ENCODE measurements around the gene PRLH.
A peak's percentile ranks its signal among the peaks of the same experiment; 100 is the strongest.

Gene PRLH

GRCh38 chr2:237557633-237558015 is 8.8 kb upstream of the PRLH start:
- no peak for DNase-seq (ENCODE audit: low read depth, low spot score)
- no peak overlapping the region for H3K4me3 ChIP-seq (ENCODE audit: low read length)

GRCh38 chr2:237558961-237559641 is 7.3 kb upstream of the PRLH start:
- no peak overlapping the region for H3K4me3 ChIP-seq (ENCODE audit: low read length)
- no peak for DNase-seq (ENCODE audit: low read depth, low spot score)

- DNase-seq (ENCODE audit: low read depth, low spot score): no peak
- no peak overlapping the region for H3K4me3 ChIP-seq (ENCODE audit: low read length)
These were observed 5.2 kb upstream of the PRLH start for GRCh38 chr2:237561221-237561620.

GRCh38 chr2:237563816-237564215 is 2.6 kb upstream of the PRLH start:
- DNase-seq (ENCODE audit: low read depth, low spot score): no peak
- no peak overlapping the region for H3K4me3 ChIP-seq (ENCODE audit: low read length)

- H3K4me3 ChIP-seq (ENCODE audit: low read length): no peak overlapping the region
- DNase-seq (ENCODE audit: low read depth, low spot score): no peak
These were observed 1.7 kb upstream of the PRLH start for GRCh38 chr2:237564526-237565131.

- DNase-seq (ENCODE audit: low read depth, low spot score): no peak
- no peak overlapping the region for H3K4me3 ChIP-seq (ENCODE audit: low read length)
These were observed 400 bp upstream of the PRLH start for GRCh38 chr2:237565974-237566373.

GRCh38 chr2:237567276-237568029 is 1.1 kb downstream of the PRLH start:
- no peak for DNase-seq (ENCODE audit: low read depth, low spot score)
- no peak overlapping the region for H3K4me3 ChIP-seq (ENCODE audit: low read length)

- no peak overlapping the region for H3K4me3 ChIP-seq (ENCODE audit: low read length)
- no peak for DNase-seq (ENCODE audit: low read depth, low spot score)
These were observed 1.8 kb downstream of the PRLH start for GRCh38 chr2:237568121-237568660.

- H3K4me3 ChIP-seq (ENCODE audit: low read length): no peak overlapping the region
- DNase-seq (ENCODE audit: low read depth, low spot score): no peak
These were observed 2.7 kb downstream of the PRLH start for GRCh38 chr2:237569041-237569440.

GRCh38 chr2:237569896-237570295 is 3.5 kb downstream of the PRLH start:
- no peak for DNase-seq (ENCODE audit: low read depth, low spot score)
- no peak overlapping the region for H3K4me3 ChIP-seq (ENCODE audit: low read length)

- no peak for DNase-seq (ENCODE audit: low read depth, low spot score)
- H3K4me3 ChIP-seq (ENCODE audit: low read length): no peak overlapping the region
These were observed 4.5 kb downstream of the PRLH start for GRCh38 chr2:237570776-237571335.

- H3K4me3 ChIP-seq (ENCODE audit: low read length): no peak overlapping the region
- DNase-seq (ENCODE audit: low read depth, low spot score): no peak
These were observed 5.2 kb downstream of the PRLH start for GRCh38 chr2:237571551-237571950.

- H3K4me3 ChIP-seq (ENCODE audit: low read length): no peak overlapping the region
- DNase-seq (ENCODE audit: low read depth, low spot score): peak; percentile 67
These were observed 5.8 kb downstream of the PRLH start for GRCh38 chr2:237572021-237572741.

GRCh38 chr2:237572742-237573101 is 6.3 kb downstream of the PRLH start:
- no peak overlapping the region for H3K4me3 ChIP-seq (ENCODE audit: low read length)
- DNase-seq (ENCODE audit: low read depth, low spot score): no peak

- DNase-seq (ENCODE audit: low read depth, low spot score): no peak
- no peak overlapping the region for H3K4me3 ChIP-seq (ENCODE audit: low read length)
These were observed 7.5 kb downstream of the PRLH start for GRCh38 chr2:237573721-237574415.

- no peak overlapping the region for H3K4me3 ChIP-seq (ENCODE audit: low read length)
These were observed 8.1 kb downstream of the PRLH start for GRCh38 chr2:237574467-237574866.

GRCh38 chr2:237574894-237575868 is 8.8 kb downstream of the PRLH start:
- no peak overlapping the region for H3K4me3 ChIP-seq (ENCODE audit: low read length)
- DNase-seq (ENCODE audit: low read depth, low spot score): no peak

More at GRCh38 chr2:237574467-237574866, 8.1 kb downstream of the PRLH start:
- no peak for DNase-seq (ENCODE audit: low read depth, low spot score)
